Lung (tissue), 12 donors: ENCODE data around the gene ANAPC13. TPM values are rescaled to one million over a fixed set of nuclear protein-coding genes. Genes with fewer than 3 reads are reported as not detected.

Experiments used
- ATAC-seq: fragments of 200-7000 bp; cut with Tn5 transposase; one replicate; pipeline ENCODE4 v1.9.1; 2020; ENCODE audit warnings: moderate number of reproducible peaks; ENCODE audit not compliant: insufficient read depth, low FRiP score
- DNase-seq, 3 donors: peaks; one replicate each; pipeline ENCODE4 v3.0.0-alpha.2; 2013 to 2017
- H3K27ac ChIP-seq, 2 donors: one replicate each; pipeline ENCODE4 v1.5.1; 2013; ENCODE audit warnings: mild to moderate bottlenecking in 2 of 2, moderate library complexity in 2 of 2, control low read depth in 1 of 2, inconsistent platforms in 1 of 2, low read depth in 1 of 2, low read length in 1 of 2
- H3K27me3 ChIP-seq, 3 donors: one replicate each; pipeline ENCODE4 v1.5.1; 2013; ENCODE audit warnings: low read length in 2 of 3; ENCODE audit not compliant: control insufficient read depth in 3 of 3, insufficient read depth in 3 of 3
- H3K36me3 ChIP-seq, 4 donors: one replicate each; pipeline ENCODE4 v1.5.1; 2013; ENCODE audit warnings: low read length in 4 of 4, mild to moderate bottlenecking in 1 of 4, moderate library complexity in 1 of 4; ENCODE audit not compliant: control insufficient read depth in 4 of 4, insufficient read depth in 4 of 4
- H3K4me1 ChIP-seq, 5 donors: one replicate each; pipeline ENCODE4 v1.5.1; 2013; ENCODE audit warnings: low read length in 5 of 5, mild to moderate bottlenecking in 2 of 5, moderate library complexity in 1 of 5; ENCODE audit not compliant: control insufficient read depth in 5 of 5, insufficient read depth in 5 of 5
- H3K4me3 ChIP-seq: one replicate; pipeline ENCODE4 v1.5.1; 2013; ENCODE audit warnings: mild to moderate bottlenecking, control low read depth, moderate library complexity
- H3K9ac ChIP-seq, 2 donors: one replicate each; pipeline ENCODE4 v1.5.1; 2013; ENCODE audit warnings: low read length in 2 of 2, control low read depth in 1 of 2; ENCODE audit not compliant: insufficient read depth in 1 of 2
- H3K9me3 ChIP-seq, 4 donors: one replicate each; pipeline ENCODE4 v1.5.1; 2013; ENCODE audit warnings: low read length in 3 of 4, mild to moderate bottlenecking in 1 of 4, moderate library complexity in 1 of 4; ENCODE audit not compliant: control insufficient read depth in 4 of 4, insufficient read depth in 3 of 4
- CTCF ChIP-seq: IDR thresholded peaks from 2 replicates; pipeline ENCODE4 v1.5.1; 2012; ENCODE audit warnings: mild to moderate bottlenecking; ENCODE audit errors: control extremely low read depth, extremely low read depth
- WGBS, 2 donors: extraction: QIAGEN DNeasy Blood & Tissue Kit; methylation state at CpG; one replicate each; pipeline ENCODE4 v1.1.7; 2013; 5-methylcytosine and 5-hydroxymethylcytosine counted together
- polyA plus RNA-seq, 2 donors: library from polyadenylated mRNA; stranded (reverse); fragments of 200-250 nt; gene quantifications; one replicate each; pipeline ENCODE4 v1.2.1, GENCODE V29; 2013
- total RNA-seq, 2 donors: library from RNA; depleted of rRNA in 1 of 2; stranded (reverse); fragments of >200 nt in 1 of 2; gene quantifications; one replicate each; pipeline ENCODE4 v1.2.1, GENCODE V29; 2014 to 2021
- donor health status: control.
- donor health status: control.
- donor health status: Bipolar disorder and iron deficiency.
- donor health status: healthy.
- donor health status: DM: yes; HTN: yes; CAD: no.

The ANAPC13 gene
- total and polyA plus RNA-seq, 4 donors: 36.9 to 85.2 (median 63.1) TPM

DNA sequence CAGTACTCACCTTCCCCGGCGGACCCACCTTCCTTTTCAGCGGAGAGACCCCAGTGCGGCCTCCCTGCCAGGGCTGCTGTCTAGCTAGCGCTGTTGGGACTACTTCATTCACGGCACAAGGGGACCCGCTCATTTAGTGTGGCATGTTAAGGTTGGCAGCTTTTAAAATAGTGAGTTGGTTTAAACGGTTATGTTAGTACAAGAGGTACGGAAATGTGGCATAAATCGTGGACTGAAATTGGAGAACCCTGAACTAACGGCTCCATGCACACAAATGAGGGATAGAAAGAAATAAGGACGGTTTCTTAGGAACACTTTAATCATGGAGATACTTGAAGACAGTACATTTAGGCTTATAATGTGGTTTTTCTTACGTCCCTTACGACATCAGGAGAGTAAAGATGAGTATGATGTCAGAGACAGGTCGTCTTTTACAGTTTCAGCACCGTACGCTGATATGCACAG is 824 bp upstream of the ANAPC13 start:
- Histone ChIP-seq H3K9ac (peak overlapping the region; percentile 91 to 96), H3K27me3 (no peaks in the 10 kb centered on the region), H3K36me3 (peaks cover 0 to 12% (median 7%) of the 10 kb centered on the region in 4 donors), H3K4me3 (peak overlapping the region; percentile 73), H3K4me1 (peaks cover 9 to 26% (median 19%) of the 10 kb centered on the region in 5 donors), H3K9me3 (no peaks in the 10 kb centered on the region), H3K27ac (peak overlapping the region; percentile 99)
- 1% methylated on average over 17 of the region's 17 CpGs for WGBS, 2 donors
- no peak for TF ChIP-seq CTCF
- DNase-seq (peak in 2 of 3 donors; percentile 49 to 74), ATAC-seq (no peak)

GRCh38 chr3:134485075-134485717 is 589 bp downstream of the ANAPC13 start:
- Histone ChIP-seq H3K9ac (peak overlapping the region; percentile 92 to 95), H3K27ac (peak overlapping the region; percentile 99), H3K36me3 (peaks cover 10 to 26% (median 19%) of the 10 kb centered on the region in 4 donors), H3K4me3 (peak overlapping the region; percentile 73), H3K4me1 (peaks cover 9 to 26% (median 19%) of the 10 kb centered on the region in 5 donors), H3K9me3 (no peaks in the 10 kb centered on the region), H3K27me3 (no peaks in the 10 kb centered on the region)
- no peak for TF ChIP-seq CTCF
- ATAC-seq (no peak), DNase-seq (peak in 1 of 3 donors; percentile 97)
- 0% methylated on average over 24 of the region's 24 CpGs for WGBS, 2 donors

DNA sequence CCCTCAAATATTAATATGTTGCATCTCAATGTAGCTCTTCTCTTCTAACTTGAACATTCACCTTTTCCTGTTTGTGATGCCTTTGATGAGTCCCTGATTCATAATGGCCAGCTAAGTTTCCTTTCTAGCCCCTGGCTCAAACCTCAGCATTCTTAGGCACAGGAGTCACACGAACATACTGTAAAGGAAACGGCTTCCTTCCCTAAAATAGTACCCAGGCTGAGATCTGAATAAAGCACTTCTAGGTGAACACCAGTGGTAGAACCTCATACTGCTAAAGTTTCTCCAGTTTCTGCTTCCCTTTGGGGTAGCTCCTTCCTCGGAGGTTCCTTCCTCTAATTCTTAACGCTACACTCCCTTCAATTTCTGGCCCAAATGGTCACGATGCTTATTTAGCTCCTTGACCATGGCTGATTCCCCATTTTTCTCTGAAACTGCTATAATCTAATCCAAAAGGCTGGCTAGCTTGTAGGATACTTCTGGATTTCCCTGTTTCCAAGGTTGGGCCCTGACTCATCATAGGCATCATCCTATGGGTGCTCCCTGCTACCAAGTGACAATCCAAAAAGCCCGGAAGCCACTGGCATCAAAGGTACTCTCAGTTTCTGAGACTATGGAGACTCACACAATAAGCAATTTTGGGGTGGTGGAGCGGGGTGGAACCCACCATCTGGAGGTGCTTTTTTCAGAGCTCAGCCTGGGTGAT is 2.4 kb downstream of the ANAPC13 start:
- H3K27ac ChIP-seq: peak overlapping the region; percentile 21 to 71
- H3K9ac ChIP-seq: no peak overlapping the region
- WGBS, 2 donors: 42 to 66% methylated on average over 7 of the region's 7 CpGs
- peaks cover 9 to 26% (median 19%) of the 10 kb centered on the region in 5 donors for H3K4me1 ChIP-seq
- peaks cover 12 to 35% (median 27%) of the 10 kb centered on the region in 4 donors for H3K36me3 ChIP-seq
- no peaks in the 10 kb centered on the region for H3K27me3 ChIP-seq
- no peaks in the 10 kb centered on the region for H3K9me3 ChIP-seq
- TF ChIP-seq CTCF: no peak
- no peak for DNase-seq
- no peak for ATAC-seq
- H3K4me3 ChIP-seq: no peak overlapping the region
